H7 (cell line): ENCODE measurements around the gene CMSS1. TPM values are rescaled to one million over a fixed set of nuclear protein-coding genes. Genes with fewer than 3 reads are reported as not detected.

Source experiments
- DNase-seq: peaks from one replicate; pipeline ENCODE4 v3.0.0; 2012
- H3K27me3 ChIP-seq: 2 replicates; pipeline ENCODE4 v1.6.0; 2011; ENCODE audit warnings: mild to moderate bottlenecking, low read length; ENCODE audit not compliant: control insufficient read depth, insufficient read depth
- H3K36me3 ChIP-seq: replicated peaks from 2 replicates; pipeline ENCODE4 v1.5.1; 2011; ENCODE audit warnings: low read length; ENCODE audit not compliant: control insufficient read depth, insufficient read depth
- H3K4me3 ChIP-seq: 2 replicates; pipeline ENCODE4 v1.5.1; 2011; ENCODE audit warnings: low read depth, mild to moderate bottlenecking, control low read depth, low read length, moderate library complexity; ENCODE audit not compliant: insufficient read depth
- total RNA-seq: library from RNA; depleted of rRNA; stranded (reverse); fragments of >200 nt; shearing (Covaris generic); gene quantifications from 2 replicates; pipeline ENCODE4 v1.2.3, GENCODE V29; 2014

CMSS1 gene
- total RNA-seq, 1 experiment from 2014 or later = 44.6 TPM

DNA sequence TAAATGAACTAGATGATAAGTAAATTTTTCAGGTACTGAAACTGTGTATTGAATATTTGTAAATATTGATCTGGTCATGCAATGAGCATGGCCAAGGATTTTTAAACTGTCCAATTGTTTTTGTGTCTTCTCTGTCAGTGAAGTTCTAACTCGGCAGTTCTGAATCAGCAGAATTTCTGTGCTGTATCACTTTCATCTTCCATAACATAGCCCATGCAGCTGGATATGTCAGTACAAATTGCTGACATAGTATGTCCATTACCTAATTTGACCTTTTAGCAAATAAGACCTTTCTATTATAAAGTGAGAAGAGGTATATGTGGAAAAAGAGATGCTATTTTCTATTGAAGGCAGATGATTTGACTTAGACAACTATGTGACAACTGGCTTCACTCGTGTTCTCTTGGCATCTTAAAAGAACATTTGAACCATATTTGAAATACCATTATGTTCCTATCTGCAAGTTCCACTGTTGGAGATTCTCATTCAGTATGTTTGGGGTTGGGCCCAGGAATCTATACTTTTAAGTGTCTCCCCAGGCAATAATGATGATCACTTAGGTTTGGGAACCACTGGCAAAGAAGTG is 90.4 kb downstream of the CMSS1 start:
- DNase-seq = no peak
- Histone ChIP-seq H3K27me3 (no peaks in the 10 kb centered on the region), H3K4me3 (no peak overlapping the region), H3K36me3 (no peaks in the 10 kb centered on the region)

DNA sequence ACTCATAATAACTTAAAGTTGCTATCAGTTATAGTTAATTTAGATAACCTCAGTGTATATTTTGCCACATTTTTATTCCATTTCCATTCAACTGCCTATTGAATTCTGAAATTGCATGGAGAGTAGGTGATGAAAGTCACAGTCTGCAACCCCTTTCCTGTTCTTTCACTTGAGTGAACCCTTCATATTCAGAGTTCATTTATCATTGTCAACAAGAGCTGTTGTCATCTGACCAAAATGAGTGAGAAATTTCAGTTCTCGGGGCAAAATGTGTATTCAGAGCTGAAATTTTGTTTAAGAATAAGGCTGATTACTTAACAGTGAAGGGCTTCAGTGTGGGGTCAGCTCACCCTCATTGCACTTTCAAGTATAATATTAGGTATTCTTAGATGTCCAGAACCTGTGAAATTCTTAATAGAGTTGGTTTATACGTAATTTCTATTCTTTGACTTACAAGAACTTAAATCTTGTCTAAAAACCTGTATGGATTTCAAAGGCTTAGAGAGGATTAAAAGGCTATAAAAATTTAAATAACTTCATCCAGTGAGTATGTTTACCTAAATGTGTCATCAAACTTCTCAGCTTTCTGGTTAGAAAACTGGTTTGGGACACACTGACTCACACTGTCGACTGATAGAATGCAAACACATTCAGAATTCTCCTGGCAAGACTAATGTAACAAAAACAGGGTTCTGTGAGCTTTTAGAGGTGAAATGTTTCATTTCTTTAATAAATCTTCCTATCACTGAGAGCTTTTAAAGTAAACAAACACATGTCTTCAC is 92.2 kb downstream of the CMSS1 start:
- H3K36me3 ChIP-seq = no peaks in the 10 kb centered on the region
- H3K27me3 ChIP-seq = no peaks in the 10 kb centered on the region
- H3K4me3 ChIP-seq = no peak overlapping the region
- DNase-seq = no peak

DNA sequence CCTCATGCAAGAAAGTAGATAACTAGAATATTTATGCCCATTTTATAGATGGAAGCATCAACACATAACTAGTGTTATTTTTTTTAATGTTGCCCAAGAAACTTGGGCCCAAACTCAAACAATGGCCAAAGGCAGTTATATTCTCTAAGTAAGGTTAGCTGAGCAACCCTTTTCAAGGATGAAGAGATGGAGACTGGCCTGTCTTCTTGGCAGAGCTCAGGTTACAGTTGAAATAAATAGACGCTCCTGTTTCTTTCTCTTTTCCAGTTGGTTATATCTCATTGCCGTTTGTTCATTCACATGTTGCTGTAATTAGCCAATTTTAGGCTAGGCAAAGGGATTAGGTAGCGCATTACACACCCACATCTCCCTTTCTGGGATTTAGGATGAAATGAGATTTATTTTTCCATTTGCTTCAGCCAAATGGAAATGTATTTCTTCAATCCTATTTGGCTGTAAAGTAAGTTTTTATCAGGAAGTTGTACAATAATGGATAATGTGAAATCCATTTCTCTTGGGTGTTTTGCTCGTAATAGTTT is 93.2 kb downstream of the CMSS1 start:
- Histone ChIP-seq H3K36me3 (no peaks in the 10 kb centered on the region), H3K4me3 (no peak overlapping the region), H3K27me3 (no peaks in the 10 kb centered on the region)
- DNase-seq = no peak

GRCh38 chr3:99911433-99911832 is 93.8 kb downstream of the CMSS1 start:
- H3K27me3 ChIP-seq = no peaks in the 10 kb centered on the region
- H3K4me3 ChIP-seq = no peak overlapping the region
- H3K36me3 ChIP-seq = no peaks in the 10 kb centered on the region
- DNase-seq = no peak

GRCh38 chr3:99915906-99916432 is 98.3 kb downstream of the CMSS1 start:
- no peak overlapping the region for H3K4me3 ChIP-seq
- no peaks in the 10 kb centered on the region for H3K27me3 ChIP-seq
- no peak for DNase-seq
- no peaks in the 10 kb centered on the region for H3K36me3 ChIP-seq

GRCh38 chr3:99918715-99919114 is 101.1 kb downstream of the CMSS1 start:
- H3K36me3 ChIP-seq = no peaks in the 10 kb centered on the region
- H3K27me3 ChIP-seq = no peaks in the 10 kb centered on the region
- H3K4me3 ChIP-seq = no peak overlapping the region
- DNase-seq = no peak

DNA sequence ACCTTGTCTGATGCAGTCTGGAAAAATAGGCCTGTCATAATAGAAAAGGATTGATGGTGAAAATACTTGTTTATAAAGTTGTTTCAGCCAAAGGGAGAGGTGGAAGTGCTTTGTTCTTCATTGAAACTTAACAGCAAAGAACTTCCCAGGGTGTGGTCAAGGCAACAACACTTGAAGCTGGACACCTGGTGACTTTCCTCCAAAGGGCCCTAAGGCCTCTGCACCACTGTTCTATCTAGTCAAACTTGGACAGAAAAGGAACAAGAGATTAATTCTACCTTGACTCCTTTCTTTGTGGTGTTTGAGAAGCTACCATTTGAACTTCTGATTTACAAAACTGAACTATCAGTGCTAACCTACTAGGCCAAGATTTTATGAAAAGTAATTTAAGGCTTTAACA is 102.0 kb downstream of the CMSS1 start:
- H3K4me3 ChIP-seq = no peak overlapping the region
- H3K36me3 ChIP-seq = no peaks in the 10 kb centered on the region
- no peak for DNase-seq
- no peaks in the 10 kb centered on the region for H3K27me3 ChIP-seq

DNA sequence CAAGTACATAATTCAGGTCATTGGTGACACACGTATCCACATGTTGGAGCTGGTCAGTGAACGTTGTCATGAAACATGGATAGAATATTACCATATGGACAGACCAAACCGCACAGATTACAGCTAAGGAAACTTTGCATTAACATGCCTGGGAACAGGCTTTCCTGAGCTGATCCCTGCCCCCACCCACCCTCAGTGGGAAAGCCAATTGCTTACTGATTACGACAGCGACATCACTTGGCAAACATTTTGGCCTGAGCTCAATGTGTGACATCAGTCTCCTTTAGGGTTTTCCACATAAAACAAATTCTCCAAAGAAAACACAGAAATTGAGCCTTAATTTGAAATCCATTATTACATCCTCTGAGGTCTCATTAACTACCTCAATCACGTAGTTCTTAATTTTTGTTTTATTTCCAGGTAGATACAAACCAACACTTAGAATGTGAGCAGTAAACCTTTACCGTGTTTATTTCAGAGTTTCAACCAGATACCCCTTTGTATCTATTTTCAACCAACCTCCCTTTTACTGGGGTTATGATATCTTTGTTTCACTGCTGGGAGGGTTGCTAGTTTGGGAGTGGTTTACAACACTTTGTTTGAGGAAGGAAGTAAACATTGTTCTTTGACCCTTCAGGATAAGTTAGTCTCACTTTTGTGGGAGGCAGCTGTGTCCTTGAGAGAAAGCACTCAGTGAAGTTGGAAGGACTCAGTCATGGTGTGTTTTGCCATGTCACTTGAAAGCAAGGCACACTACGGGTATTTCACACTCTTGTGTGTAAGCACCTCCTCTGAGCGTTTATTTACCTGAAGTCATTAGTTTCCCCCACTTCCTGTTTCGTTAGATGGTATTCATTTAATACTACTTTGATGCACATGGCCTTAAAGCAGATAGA is 103.1 kb downstream of the CMSS1 start:
- no peak overlapping the region for H3K4me3 ChIP-seq
- DNase-seq = no peak
- no peaks in the 10 kb centered on the region for H3K27me3 ChIP-seq
- H3K36me3 ChIP-seq = no peaks in the 10 kb centered on the region

DNA sequence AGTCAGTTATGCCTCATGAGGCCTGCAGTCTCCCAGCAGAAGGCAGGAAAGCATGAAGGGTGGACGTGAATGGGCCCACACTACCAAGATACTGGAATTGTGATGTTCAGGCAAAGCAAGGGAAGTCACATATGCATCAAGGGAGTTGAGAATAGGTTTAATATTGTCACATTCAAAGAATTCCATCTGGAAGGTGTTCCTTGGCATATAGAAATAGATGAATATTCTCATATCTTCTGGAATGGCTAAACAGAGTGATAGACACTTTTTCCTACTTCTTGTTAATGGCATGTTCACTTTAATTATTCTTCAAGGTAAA is 103.7 kb downstream of the CMSS1 start:
- H3K27me3 ChIP-seq = no peaks in the 10 kb centered on the region
- H3K4me3 ChIP-seq = no peak overlapping the region
- DNase-seq = no peak
- H3K36me3 ChIP-seq = no peaks in the 10 kb centered on the region

GRCh38 chr3:99921986-99922385 is 104.3 kb downstream of the CMSS1 start:
- Histone ChIP-seq H3K4me3 (no peak overlapping the region), H3K27me3 (no peaks in the 10 kb centered on the region), H3K36me3 (no peaks in the 10 kb centered on the region)
- no peak for DNase-seq

GRCh38 chr3:99923873-99924272 is 106.2 kb downstream of the CMSS1 start:
- Histone ChIP-seq H3K4me3 (no peak overlapping the region), H3K36me3 (no peaks in the 10 kb centered on the region), H3K27me3 (no peaks in the 10 kb centered on the region)
- DNase-seq = no peak

GRCh38 chr3:99925584-99926230 is 108.0 kb downstream of the CMSS1 start:
- H3K36me3 ChIP-seq = no peaks in the 10 kb centered on the region
- no peak overlapping the region for H3K4me3 ChIP-seq
- no peaks in the 10 kb centered on the region for H3K27me3 ChIP-seq
- no peak for DNase-seq

DNA sequence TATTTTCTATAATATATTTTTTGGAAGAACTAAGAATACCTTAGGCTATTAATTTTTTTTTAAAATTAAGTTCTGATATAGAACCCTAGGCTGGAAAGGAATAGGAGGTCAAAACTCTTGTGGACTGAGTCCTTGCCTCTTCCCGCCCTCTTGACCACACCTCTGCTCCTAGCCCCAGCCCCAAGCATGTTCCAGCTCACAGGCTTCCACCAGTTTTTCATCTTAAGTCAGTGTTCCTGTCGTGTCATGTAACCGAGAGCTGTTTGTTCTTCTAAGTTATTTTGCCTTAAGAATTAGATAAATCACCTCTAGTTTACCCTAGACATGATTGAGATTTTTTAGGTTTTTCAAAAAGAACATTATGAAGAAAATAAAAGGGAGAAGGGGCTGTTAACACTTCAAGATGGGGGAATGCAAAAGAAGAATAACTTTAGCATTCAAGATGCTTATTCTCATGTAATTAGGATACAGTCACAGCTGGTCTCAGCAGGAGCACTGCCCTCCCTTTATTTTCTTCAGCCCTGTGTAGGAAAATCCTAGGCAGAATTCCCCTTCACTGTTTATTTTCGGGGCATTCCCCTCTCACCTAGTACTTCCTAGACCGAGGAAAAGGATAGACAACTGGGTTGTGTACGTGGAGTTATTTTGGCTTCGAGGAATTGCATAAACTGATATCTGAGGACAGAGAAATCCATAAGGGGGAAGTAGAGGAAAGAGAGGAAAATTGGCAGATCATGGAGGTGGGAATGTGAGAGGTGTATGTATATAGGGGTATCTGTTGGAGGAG is 110.2 kb downstream of the CMSS1 start:
- H3K27me3 ChIP-seq = no peaks in the 10 kb centered on the region
- no peaks in the 10 kb centered on the region for H3K36me3 ChIP-seq
- H3K4me3 ChIP-seq = no peak overlapping the region
- DNase-seq = peak; percentile 24
